ENCODE results near the gene STX11. TPM values are rescaled to one million over a fixed set of nuclear protein-coding genes. Genes with fewer than 3 reads are reported as not detected.

STX11 gene
- total and polyA plus RNA-seq, 10 of the 15 experiments (the other 5 are each of a cell fraction or from before 2014, with no cell fraction given): 0.66 to 38.1 (median 19.8) TPM

DNA sequence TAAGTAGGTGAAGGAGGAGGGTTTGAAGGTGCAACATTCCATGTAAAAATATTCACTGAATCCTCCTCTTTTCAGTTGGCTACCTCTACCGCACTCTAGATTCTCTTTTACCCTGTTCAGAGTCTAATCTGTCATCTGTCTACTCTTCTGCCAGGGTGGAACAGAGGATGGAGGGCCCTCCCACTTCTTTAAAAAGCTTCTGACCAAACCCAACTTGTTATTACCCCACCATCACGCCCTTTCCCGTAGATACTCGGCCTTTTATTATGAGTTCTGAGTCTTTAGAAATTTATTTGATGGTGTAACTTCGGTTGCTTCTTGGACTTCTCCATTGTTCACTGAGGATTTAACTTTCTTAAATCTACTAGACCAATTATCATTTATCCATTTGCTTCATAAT lies 11.7 kb downstream of the STX11 start (continued):
- TF ChIP-seq, protein P1, sequence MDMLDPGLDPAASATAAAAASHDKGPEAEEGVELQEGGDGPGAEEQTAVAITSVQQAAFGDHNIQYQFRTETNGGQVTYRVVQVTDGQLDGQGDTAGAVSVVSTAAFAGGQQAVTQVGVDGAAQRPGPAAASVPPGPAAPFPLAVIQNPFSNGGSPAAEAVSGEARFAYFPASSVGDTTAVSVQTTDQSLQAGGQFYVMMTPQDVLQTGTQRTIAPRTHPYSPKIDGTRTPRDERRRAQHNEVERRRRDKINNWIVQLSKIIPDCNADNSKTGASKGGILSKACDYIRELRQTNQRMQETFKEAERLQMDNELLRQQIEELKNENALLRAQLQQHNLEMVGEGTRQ (IDR thresholded peaks at IDR 0.05; ENCODE audit: borderline replicate concordance, low read depth, low read length): no peak
- TF ChIP-seq JUND (IDR thresholded peaks at IDR 0.05; ENCODE audit: low read depth, low read length) (no peak), SIN3A (IDR thresholded peaks at IDR 0.05; ENCODE audit: low read depth, low read length) (no peak)

DNA sequence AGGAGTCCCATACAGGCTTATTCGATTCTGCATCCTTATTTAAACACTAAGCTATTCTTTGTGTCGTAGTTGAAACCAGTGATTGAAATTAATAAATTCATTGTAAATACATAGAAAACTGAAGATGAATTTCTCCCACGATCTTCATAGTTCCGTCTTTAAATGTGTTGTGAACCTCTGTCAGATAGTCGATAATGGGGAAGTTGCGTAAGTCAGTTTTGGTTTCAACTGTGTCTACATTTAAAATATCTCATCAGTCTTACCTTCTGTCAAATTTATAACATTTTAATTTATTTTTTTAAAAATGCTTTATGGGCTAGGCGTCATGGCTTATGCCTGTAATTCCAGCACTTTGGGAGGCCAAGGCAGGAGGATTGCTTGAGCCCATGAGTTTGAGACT lies 12.7 kb downstream of the STX11 start:
- Histone ChIP-seq H3K9ac (ENCODE audit: control insufficient read depth, insufficient read depth, low read length) (no peak overlapping the region), H2AFZ (ENCODE audit: control insufficient read depth, low read depth, low read length) (no peak overlapping the region; the same call in 1 of the 2 replicates)
- SMC1A ChIA-PET (ENCODE audit: uncharacterized antibody, unreplicated experiment): interaction anchor here (1.3 to 4.2 kb wide), 4 partner anchors 9 to 19 kb away, joined by 5 to 19 read pairs (median 7); no protein-coding TSS in a partner anchor

More for the DNA sequence above, 12.7 kb downstream of the STX11 start:
- Histone ChIP-seq H3K27me3 (replicated peaks in 1 of 2; ENCODE audit: control insufficient read depth in 2 of 2, insufficient read depth in 2 of 2, low read length in 1 of 2) (no peaks in the 10 kb centered on the region), H3K4me2 (ENCODE audit: control insufficient read depth, insufficient read depth) (peak overlapping the region; percentile 71), H4K20me1 (ENCODE audit: control insufficient read depth, insufficient read depth) (0 out of 2 replicates have a peak, but pooled peaks cover 2% of the 10 kb centered on the region), H3K4me3 (peak overlapping the region; percentile 19; the same call in 1 of the 2 replicates), H3K79me2 (ENCODE audit: control insufficient read depth, insufficient read depth, low read length) (peaks cover 53% of the 10 kb centered on the region), H3K4me1 (ENCODE audit: control insufficient read depth, insufficient read depth, low read length) (peaks cover 6% of the 10 kb centered on the region; the same call in 1 of the 2 replicates), H3K27ac (ENCODE audit: control insufficient read depth, insufficient read depth) (peak overlapping the region; percentile 75), H3K9me3 (replicated peaks; ENCODE audit: control insufficient read depth, insufficient read depth, low read length) (no peaks in the 10 kb centered on the region; the same call in 2 of the 3 replicates), H3K36me3 (ENCODE audit: control insufficient read depth in 2 of 2, insufficient read depth in 2 of 2, low read length in 1 of 2) (peaks cover 1 to 2% of the 10 kb centered on the region in 2 experiments; a peak in 2 of 4 replicates)
- FAIRE-seq: no peak
- POLR2A ChIA-PET: interaction anchor here (1.3 to 1.5 kb wide), 3 partner anchors 9 to 18 kb away, joined by 4 to 5 read pairs (median 4); no protein-coding TSS in a partner anchor
- RAD21 ChIA-PET (ENCODE audit: unreplicated experiment): interaction anchor here (1.7 to 3.6 kb wide), 2 partner anchors 11 to 16 kb away, joined by 4 to 17 read pairs; partner anchors contain the start of gene STX11
- in situ Hi-C loops (cut with MboI) (no loop called here), intact Hi-C loops (cut with micrococcal nuclease; ENCODE audit: unreplicated experiment) (no loop called here)
- TSS peak; percentile 6 for BruUV-seq (replicated peaks)
- DNase-seq (ENCODE audit: low read depth, low spot score): no peak
- WGBS (ENCODE audit: insufficient coverage, insufficient replicate concordance, low lambda C conversion rate, missing lambda C conversion rate): 7% methylated on average over 7 of the region's 7 CpGs
- ATAC-seq: peak; percentile 87
- CTCF ChIA-PET: interaction anchor here (1.3 to 1.8 kb wide), 3 partner anchors 8 to 11 kb away, joined by 5 to 9 read pairs (median 5); no protein-coding TSS in a partner anchor
- TF ChIP-seq, protein P2, sequence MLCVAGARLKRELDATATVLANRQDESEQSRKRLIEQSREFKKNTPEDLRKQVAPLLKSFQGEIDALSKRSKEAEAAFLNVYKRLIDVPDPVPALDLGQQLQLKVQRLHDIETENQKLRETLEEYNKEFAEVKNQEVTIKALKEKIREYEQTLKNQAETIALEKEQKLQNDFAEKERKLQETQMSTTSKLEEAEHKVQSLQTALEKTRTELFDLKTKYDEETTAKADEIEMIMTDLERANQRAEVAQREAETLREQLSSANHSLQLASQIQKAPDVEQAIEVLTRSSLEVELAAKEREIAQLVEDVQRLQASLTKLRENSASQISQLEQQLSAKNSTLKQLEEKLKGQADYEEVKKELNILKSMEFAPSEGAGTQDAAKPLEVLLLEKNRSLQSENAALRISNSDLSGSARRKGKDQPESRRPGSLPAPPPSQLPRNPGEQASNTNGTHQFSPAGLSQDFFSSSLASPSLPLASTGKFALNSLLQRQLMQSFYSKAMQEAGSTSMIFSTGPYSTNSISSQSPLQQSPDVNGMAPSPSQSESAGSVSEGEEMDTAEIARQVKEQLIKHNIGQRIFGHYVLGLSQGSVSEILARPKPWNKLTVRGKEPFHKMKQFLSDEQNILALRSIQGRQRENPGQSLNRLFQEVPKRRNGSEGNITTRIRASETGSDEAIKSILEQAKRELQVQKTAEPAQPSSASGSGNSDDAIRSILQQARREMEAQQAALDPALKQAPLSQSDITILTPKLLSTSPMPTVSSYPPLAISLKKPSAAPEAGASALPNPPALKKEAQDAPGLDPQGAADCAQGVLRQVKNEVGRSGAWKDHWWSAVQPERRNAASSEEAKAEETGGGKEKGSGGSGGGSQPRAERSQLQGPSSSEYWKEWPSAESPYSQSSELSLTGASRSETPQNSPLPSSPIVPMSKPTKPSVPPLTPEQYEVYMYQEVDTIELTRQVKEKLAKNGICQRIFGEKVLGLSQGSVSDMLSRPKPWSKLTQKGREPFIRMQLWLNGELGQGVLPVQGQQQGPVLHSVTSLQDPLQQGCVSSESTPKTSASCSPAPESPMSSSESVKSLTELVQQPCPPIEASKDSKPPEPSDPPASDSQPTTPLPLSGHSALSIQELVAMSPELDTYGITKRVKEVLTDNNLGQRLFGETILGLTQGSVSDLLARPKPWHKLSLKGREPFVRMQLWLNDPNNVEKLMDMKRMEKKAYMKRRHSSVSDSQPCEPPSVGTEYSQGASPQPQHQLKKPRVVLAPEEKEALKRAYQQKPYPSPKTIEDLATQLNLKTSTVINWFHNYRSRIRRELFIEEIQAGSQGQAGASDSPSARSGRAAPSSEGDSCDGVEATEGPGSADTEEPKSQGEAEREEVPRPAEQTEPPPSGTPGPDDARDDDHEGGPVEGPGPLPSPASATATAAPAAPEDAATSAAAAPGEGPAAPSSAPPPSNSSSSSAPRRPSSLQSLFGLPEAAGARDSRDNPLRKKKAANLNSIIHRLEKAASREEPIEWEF (IDR thresholded peaks at IDR 0.05; ENCODE audit: insufficient replicate concordance, low read depth, low read length): peak; percentile 72
- TF ChIP-seq ASH2L (IDR thresholded peaks at IDR 0.05; ENCODE audit: borderline replicate concordance, low read depth) (no peak), SPI1 (IDR thresholded peaks at IDR 0.05; ENCODE audit: borderline replicate concordance, insufficient read depth, low read depth, low read length) (peak; percentile 46; the same call in 1 of the 2 replicates), ATF7 (IDR thresholded peaks at IDR 0.05; ENCODE audit: low read depth) (peak; percentile 48; the same call in 1 of the 2 replicates), NR2F1 (conservative IDR thresholded peaks at IDR 0.05) (no peak), CEBPB (IDR thresholded peaks at IDR 0.05; ENCODE audit: borderline replicate concordance in 1 of 2, low read depth in 2 of 2, low read length in 2 of 2) (0 out of 4 replicates have a peak, but pooled peaks of 1 of the 2 experiments have one; percentile 55)

Data from GM12878 (cell line).